Osteoblast (primary cell): ENCODE data around the gene PAH. TPM values are rescaled to one million over a fixed set of nuclear protein-coding genes. Genes with fewer than 3 reads are reported as not detected.
"Not testable (repeated sequence)": the region's sequence is repeated elsewhere in the genome, so short reads cannot be mapped to it uniquely, and the experiment has no call there.

ENCODE experiments used
- DNase-seq: peaks from one replicate; pipeline ENCODE4 v3.0.0; 2011; ENCODE audit warnings: low spot score, mixed read lengths; ENCODE audit not compliant: insufficient read length; ENCODE audit errors: missing footprints
- H2AFZ ChIP-seq: 2 replicates; pipeline ENCODE4 v1.6.0; 2011; ENCODE audit warnings: mild to moderate bottlenecking, low read length
- H3K27ac ChIP-seq: 2 replicates; pipeline ENCODE4 v1.5.1; 2011; ENCODE audit warnings: mild to moderate bottlenecking, low read depth, low read length, moderate library complexity
- H3K27me3 ChIP-seq: 2 replicates; pipeline ENCODE4 v1.6.0; 2012; ENCODE audit warnings: mild to moderate bottlenecking, control low read depth, inconsistent platforms, low read length, moderate library complexity; ENCODE audit not compliant: insufficient read depth
- H3K36me3 ChIP-seq: 2 replicates; pipeline ENCODE4 v1.5.1; 2011; ENCODE audit warnings: mild to moderate bottlenecking, low read length, control low read depth, moderate library complexity; ENCODE audit not compliant: insufficient read depth
- H3K4me1 ChIP-seq: 2 replicates; pipeline ENCODE4 v1.5.1; 2011; ENCODE audit warnings: mild to moderate bottlenecking, low read length, control low read depth, moderate library complexity; ENCODE audit not compliant: insufficient read depth
- H3K4me2 ChIP-seq: 2 replicates; pipeline ENCODE4 v1.6.0; 2011; ENCODE audit warnings: mild to moderate bottlenecking, low read length; ENCODE audit not compliant: insufficient read depth
- H3K4me3 ChIP-seq: fragments of 200-600 bp; sonication (generic); 3 replicates; pipeline ENCODE4 v1.5.1; 2012; ENCODE audit warnings: mild to moderate bottlenecking, low read length, inconsistent platforms; ENCODE audit not compliant: insufficient read depth
- H3K79me2 ChIP-seq: 2 replicates; pipeline ENCODE4 v1.6.0; 2012; ENCODE audit warnings: mild to moderate bottlenecking, low read length, control low read depth, inconsistent platforms; ENCODE audit not compliant: insufficient read depth
- H3K9me3 ChIP-seq: 2 replicates; pipeline ENCODE4 v1.5.1; 2011; ENCODE audit warnings: low read depth, low read length, control low read depth
- H4K20me1 ChIP-seq: 2 replicates; pipeline ENCODE4 v1.6.0; 2012; ENCODE audit warnings: mild to moderate bottlenecking, low read length, control low read depth; ENCODE audit not compliant: insufficient read depth
- CTCF ChIP-seq: IDR thresholded peaks from 2 replicates; pipeline ENCODE4 v1.5.1; 2011; ENCODE audit warnings: mild to moderate bottlenecking, low read depth, low read length, moderate library complexity; ENCODE audit errors: extremely low read depth
- total RNA-seq: library from RNA; depleted of rRNA; stranded (reverse); fragments of >200 nt; gene quantifications from 2 replicates; pipeline ENCODE4 v1.2.3, GENCODE V29; 2012

PAH gene
- total RNA-seq, 1 donor: not detected

DNA sequence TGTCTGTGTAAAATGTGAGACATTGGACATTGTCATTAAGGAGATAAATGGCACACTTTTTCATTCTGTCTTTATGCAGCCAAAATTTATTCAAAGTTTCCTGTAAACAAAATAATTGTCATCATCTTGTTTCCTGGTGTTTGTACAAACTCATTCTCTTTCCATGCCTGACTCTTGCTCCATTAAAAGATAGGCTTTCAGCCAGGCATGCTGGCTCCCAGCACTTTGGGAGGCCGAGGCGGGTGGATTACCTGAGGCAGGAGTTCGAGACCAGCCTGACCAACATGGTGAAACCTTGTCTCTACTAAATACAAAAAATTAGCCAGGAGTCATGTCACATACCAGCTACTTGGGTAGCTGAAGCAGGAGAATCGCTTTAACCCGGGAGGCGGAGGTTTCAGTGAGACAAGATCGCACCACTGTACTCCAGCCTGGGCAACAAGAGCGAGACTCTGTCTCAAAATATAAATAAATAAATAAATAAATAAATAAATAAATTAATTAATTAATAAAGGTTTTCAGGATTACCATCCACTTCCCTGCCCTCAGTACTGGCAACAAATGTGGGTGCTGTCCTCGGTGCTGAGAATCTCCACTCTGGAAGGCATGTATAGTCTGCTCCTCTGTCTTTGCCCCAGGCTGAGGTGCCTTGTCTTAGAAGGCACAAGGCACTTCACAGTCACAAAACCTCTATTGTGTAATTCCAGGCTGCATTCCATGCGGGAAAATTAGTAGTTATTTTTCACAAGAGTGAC, 83.2 kb downstream of the PAH start:
- no peak overlapping the region for H3K4me3 ChIP-seq
- H3K79me2 ChIP-seq: no peaks in the 10 kb centered on the region
- peak; percentile 36 for DNase-seq
- H3K27ac ChIP-seq: no peak overlapping the region
- H3K9me3 ChIP-seq: no peaks in the 10 kb centered on the region
- H3K4me1 ChIP-seq: no peaks in the 10 kb centered on the region
- H3K4me2 ChIP-seq: no peak overlapping the region
- no peak overlapping the region for H2AFZ ChIP-seq
- no peaks in the 10 kb centered on the region for H3K27me3 ChIP-seq
- no peaks in the 10 kb centered on the region for H3K36me3 ChIP-seq
- TF ChIP-seq CTCF: no peak
- H4K20me1 ChIP-seq: no peaks in the 10 kb centered on the region

DNA sequence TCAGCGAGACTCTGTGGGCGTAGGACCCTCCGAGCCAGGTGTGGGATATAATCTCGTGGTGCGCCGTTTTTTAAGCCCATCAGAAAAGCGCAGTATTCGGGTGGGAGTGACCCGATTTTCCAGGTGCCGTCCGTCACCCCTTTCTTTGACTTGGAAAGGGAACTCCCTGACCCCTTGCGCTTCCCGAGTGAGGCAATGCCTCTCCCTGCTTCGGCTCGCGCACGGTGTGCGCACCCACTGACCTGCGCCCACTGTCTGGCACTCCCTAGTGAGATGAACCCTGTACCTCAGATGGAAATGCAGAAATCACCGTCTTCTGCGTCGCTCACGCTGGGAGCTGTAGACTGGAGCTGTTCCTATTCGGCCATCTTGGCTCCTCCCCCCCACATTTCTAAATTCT, 84.2 kb downstream of the PAH start:
- not testable (repeated sequence) for H3K27me3 ChIP-seq, DNase-seq, H2AFZ ChIP-seq, H3K9me3 ChIP-seq, H3K4me3 ChIP-seq, H4K20me1 ChIP-seq, H3K36me3 ChIP-seq, H3K27ac ChIP-seq, H3K4me1 ChIP-seq, H3K79me2 ChIP-seq, H3K4me2 ChIP-seq

GRCh38 chr12:102824218-102824835, 92.7 kb downstream of the PAH start:
- peak; percentile 58 for DNase-seq
- H3K4me2 ChIP-seq: no peak overlapping the region

DNA sequence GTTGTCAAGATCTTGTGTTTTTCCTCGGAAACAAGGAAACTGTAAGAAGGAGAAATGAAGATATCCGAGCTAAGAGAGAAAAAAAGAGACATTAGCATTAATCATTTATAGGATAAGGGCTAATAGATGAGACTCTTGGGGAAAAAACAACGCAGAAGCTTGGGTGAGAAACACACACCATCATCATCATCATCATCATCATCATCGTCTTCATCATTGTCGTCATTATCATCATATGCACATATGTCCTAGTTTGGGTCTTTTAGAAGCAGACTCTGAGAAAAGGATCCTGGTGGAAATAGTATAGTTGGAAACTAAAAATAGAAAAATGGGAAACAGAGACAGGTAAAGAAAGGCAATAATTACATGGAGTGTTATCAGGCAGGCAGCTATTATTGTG, 95.9 kb downstream of the PAH start:
- Histone ChIP-seq H3K36me3 (no peaks in the 10 kb centered on the region), H2AFZ (no peak overlapping the region), H3K27me3 (no peaks in the 10 kb centered on the region), H3K4me3 (no peak overlapping the region), H3K27ac (no peak overlapping the region), H3K4me1 (no peaks in the 10 kb centered on the region), H3K4me2 (no peak overlapping the region), H3K79me2 (no peaks in the 10 kb centered on the region), H4K20me1 (no peaks in the 10 kb centered on the region), H3K9me3 (no peaks in the 10 kb centered on the region)
- DNase-seq: no peak
- no peak for TF ChIP-seq CTCF

More at GRCh38 chr12:102824218-102824835, 92.7 kb downstream of the PAH start:
- TF ChIP-seq CTCF: no peak
- Histone ChIP-seq H3K27me3 (no peaks in the 10 kb centered on the region), H3K4me1 (no peaks in the 10 kb centered on the region), H3K79me2 (no peaks in the 10 kb centered on the region), H3K27ac (no peak overlapping the region), H3K36me3 (no peaks in the 10 kb centered on the region), H3K4me3 (no peak overlapping the region), H4K20me1 (no peaks in the 10 kb centered on the region), H2AFZ (no peak overlapping the region), H3K9me3 (no peaks in the 10 kb centered on the region)
